Astrocyte of the hippocampus (primary cell): ENCODE measurements around the gene SGSH.
"Not testable (repeated sequence)": the region's sequence is repeated elsewhere in the genome, so short reads cannot be mapped to it uniquely, and the experiment has no call there.

Source experiments
- DNase-seq: peaks from one replicate; pipeline ENCODE4 v3.0.0; 2011; ENCODE audit warnings: low read depth, low spot score

The SGSH gene

DNA sequence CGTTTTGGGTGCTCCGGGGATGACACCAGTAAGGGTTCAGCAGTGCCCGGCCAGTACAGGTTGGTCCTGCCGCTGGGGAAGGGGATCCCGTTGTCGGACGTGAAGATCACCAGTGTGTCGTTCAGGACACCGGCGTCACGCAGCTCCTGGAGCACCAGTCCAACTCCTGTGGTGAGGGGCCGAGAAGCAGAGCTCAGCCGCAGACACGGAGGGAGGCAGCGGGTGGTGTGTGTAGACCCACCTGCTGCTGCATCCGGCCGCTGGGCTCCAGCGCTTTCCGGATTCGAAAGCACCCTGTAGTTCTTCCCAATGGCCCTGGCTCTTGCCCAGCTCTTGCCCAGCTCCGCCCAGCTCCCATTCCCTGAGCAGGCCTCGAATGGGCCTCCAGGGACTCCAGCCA, 8.0 kb downstream of the SGSH start:
- DNase-seq, result no peak

DNA sequence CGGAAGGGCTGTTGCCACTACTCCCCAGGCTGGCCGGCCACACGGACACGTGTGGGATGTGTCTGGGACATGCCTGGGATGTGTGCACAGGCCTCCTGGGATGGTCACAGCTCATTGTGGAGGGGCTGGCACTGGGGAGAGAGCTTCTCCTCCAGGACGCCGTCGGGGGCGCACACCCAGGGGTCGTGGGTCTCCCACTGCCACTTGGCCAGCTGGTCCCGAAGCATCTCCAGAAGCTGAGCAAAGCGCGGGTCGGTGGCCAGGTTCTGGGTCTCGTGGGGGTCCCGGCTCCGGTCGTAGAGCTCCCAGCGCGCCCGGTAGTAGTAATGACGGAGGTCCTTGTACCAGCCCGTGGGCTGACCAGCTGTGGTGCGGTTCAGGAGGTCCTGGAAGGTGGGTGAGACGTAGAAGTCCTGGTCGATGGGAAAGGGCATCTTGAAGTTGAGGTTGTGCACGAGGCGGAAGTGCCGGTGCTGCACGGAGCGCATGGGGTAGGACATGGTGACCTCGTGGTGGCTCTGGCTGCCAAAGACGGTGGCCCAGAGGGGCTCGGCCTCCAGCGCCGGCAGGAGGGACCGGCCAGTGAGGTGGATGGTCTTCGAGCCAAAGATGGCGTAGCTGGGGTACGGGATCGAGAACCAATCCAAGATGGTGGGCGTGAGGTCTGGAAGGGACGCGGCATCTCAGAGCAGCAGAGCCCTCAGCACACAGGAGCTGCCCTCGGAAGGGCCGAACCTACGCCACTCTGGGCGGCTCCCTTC, 9.6 kb downstream of the SGSH start:
- no peak for DNase-seq

DNA sequence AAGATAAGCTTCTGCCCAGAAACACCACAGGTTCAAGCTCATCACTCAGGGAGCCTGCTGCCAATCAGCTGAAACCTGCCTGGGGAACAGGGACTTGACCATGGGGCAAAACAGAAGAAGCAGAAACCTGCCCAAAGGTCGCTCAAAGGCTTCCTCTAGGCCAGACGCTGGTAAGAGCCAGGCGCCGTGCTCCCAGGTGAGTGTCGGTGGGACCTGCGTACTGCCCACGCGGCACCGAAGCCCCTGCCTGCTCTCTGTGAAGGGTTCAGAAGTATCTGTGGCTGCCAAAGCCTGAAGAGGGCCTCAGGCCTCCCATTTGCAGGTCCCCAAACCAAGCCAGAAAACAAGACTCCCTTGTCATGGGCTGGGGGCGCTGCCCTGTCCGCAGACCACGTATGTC, 10.4 kb downstream of the SGSH start:
- DNase-seq, result no peak

DNA sequence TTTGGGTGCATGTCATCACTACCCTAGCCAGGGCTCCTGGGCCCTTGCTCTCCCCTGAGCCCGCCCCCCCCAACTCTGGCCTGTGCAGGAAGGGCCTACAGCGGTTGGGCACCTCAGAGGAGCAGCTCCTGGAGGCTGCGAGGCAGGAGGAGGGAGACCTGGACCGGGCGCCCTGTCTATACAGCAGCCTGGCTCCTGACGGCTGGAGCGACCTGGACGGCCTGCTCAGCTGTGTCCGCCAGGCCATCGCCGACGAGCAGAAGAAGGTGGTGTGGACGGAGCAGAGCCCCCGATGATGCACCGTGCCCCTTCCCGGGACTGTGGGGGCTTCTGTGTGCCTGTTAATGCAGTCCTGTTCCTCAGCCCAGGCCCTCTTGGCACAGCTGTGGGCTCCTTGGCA, 12.1 kb downstream of the SGSH start:
- DNase-seq, result no peak

DNA sequence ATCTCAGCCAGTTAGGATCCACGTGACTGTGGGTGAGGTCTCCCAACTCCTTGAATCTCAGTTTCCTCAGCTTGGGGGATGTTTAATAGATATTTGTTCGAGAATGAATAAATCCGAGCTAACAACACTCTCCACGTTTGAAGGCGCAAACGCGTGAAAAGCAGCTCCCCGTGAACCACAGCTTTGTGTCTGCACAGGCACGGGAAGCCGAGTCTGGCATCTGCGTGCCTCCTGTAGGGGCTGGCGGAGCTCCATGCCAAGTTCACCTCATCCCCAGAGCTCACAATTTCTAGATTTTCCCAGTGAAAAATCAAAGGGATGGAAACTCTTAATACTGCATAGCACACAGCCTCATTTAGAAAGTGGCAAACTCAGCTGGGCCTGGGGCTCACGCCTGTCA, 14.3 kb downstream of the SGSH start:
- DNase-seq, result no peak

DNA sequence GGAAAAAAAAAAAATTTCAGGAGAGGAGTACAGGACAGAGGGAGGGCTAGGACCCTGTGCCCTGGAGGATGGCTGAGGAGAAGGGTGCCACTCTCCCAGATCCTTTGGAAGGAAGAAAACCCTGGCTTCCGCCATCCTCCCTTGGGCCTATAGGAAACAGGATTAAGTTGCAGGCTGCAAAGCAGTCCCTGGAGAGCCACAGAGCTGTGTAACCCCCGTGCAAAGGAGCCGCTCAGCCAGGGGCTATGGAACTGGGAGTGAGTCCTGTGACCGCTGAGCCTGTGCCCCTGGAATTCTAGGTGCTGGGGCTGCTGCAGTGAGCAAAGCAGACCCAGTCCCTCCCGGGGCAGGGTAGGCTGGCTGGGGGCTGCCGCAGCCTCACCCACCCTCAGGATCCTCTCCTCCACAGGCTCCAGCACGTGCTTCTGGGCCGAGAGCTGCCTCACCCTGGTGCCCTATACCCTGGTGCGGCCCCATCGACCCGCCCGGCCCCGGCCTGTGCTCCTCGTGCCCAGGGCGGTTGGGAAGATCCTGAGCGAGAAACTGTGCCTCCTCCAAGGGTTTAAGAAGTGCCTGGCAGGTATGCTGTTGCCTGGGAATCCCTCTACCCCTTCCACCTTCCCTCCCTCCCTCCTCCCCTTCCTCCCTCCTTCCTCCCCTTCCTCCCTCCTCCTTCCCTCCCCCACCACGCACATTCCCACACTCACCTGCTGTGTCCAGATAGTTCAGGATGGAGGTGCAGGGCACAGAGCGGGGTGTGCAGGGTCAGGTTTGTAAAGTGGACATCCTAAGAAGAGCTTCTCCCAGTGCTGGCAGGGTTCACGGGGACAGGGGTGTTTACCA, 15.3 kb downstream of the SGSH start:
- DNase-seq, result no peak

DNA sequence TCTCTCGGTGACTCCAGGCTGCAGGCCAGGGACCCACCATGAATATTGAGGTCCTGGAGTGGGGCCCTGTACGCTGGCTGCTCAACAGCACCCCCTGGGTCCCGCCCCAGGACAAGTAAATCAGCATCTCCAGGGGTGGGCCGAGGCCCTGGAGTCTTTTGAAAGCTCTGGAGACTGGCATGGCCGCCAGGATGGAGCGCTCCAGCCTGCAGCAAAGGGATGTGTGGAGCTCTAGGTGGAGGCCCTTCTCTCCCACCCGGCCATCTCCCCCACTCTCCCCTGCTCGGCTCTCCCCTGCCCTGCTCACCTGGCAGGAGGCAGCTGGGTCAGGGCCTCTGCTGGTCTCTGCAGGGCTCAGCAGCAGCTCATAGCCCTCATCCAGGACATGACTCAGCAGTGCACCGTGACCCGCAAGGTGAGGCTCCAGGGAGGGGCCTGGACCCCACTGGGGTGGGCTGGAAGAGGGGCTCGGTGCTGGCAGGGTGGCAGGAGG, 16.6 kb downstream of the SGSH start:
- DNase-seq, result no peak

DNA sequence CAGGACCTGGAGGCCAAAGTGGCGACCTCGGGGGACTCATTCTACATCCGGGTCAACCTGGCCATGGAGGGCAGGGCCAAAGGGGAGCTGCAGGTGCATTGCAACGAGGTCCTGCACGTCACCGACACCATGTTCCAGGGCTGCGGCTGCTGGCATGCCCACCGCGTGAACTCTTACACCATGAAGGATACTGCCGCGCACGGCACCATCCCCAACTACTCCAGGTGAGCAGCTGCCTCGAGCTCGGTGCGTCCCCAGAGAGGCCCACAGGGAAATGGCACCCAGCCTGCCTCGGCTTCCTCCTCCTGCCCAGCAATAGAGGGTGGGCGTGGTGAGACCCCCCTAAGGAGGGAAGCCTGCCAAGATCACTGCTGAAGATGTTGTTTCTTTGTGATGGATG, 17.9 kb downstream of the SGSH start:
- DNase-seq, result no peak

DNA sequence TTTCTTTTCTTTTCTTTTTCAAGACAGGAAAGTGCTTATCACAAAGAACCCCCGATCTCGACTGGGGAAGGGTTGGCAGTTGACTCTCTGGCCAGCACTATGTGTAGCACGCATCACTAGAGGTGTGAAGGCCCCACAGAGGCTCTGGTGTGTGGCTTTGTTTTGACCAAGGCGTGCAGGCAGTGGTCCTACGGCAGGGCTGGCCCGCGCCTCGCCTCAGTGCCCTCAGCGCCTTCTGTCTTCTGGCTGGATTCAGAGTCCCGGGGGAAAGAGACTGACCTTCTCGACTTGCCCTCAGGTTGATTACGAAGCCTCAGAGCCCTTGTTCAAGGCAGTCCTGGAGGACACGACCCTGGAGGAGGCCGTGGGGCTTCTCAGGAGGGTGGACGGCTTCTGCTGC, 18.7 kb downstream of the SGSH start:
- no peak for DNase-seq

DNA sequence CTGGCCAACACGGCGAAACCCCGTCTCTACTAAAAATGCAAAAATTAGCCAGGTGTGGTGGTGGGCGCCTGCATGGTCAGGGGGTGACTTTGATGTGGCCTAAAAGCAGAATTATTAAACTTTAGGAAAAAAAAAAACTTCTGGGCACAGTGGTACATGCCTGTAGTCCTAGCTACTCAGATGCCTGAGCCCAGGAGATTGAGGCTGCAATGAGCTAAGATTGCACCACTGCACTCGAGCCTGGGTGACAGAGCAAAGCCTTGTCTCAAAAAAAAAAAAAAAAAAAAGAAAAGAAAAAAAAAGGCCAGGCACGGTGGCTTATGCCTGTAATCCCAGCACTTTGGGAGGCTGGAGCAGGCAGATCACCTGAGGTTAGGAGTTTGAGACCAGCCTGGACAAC, 20.8 kb downstream of the SGSH start:
- not testable (repeated sequence) for DNase-seq

DNA sequence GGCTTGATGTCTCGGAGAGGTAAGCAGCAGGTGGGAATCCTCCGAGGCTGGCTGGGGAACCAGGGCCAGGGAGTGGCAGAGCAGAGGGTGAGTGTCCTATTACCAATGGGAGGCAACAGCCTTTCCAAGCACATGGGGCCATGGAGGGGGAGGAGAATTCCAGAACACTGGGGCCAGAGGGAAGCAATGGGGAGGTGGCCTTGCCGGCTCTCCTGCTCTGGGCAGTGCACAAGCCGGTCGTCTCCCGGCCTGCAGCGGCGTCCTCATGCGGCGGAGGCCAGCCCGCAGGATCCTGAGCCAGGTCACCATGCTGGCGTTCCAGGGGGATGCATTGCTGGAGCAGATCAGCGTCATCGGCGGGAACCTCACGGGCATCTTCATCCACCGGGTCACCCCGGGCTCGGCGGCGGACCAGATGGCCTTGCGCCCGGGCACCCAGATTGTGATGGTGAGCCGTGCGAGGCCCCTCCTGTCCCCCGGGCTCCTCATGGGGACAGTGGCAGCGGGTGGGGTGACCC, 21.9 kb downstream of the SGSH start:
- DNase-seq, result no peak

DNA sequence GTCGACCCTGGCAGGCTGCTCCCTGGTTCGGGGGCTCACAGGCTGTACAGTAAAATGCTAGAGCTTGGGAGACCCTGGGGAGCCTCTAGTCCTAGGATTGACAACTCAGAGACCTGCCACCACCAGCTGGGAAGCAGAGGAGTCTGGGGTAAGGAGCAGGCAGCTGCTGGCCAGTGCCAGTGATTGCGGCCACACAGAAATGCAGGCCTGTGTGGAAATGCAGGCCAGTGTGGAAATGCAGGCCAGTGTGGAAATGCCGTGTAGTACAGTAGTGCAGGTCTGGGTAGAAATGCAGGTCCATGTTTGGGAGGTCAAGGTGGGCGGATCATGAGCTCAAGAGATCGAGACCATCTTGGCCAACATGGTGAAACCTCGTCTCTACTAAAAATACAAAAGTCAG, 23.5 kb downstream of the SGSH start:
- DNase-seq, result no peak

DNA sequence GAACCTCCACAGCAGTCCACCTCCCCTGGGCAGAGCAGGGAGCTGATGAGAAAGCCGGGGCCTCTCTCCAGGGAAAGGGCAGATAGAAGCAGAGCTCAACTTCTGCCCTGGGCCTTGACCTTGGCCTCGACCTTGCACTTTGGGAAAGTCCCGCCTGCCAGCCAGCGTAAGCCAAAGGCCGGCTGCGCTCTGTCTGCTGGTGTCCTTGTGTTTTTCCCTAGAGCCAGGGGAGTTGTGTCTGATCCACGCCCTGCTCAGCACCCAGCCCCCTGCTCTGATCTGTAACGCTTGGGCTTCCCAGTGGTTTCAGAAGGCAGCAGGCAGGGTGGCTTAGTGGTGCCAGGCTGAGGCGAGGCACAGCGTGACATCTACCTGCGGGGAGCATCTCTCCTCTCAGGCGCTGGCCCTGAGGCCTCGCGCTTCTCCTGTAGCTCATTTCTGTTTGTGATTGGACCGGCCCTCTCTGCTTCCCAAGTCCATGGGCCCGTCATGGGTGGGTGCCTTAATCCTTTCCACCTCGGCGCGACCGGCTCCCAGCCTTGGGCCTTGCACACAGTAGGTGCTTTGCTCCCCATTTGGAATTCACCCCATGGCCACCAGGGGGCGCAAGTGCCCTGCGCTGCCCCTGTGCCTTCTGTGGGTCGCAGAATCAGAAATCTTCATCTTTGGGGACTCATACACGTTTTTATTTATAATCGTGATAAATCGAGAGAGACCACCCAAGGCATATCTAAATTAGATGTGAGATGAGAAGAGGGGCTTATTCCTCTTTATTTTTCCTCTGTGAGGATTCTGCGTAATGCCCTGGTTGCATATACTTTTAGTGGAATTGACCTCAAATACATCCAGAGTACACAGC, 24.2 kb downstream of the SGSH start:
- DNase-seq, result peak; percentile 35

DNA sequence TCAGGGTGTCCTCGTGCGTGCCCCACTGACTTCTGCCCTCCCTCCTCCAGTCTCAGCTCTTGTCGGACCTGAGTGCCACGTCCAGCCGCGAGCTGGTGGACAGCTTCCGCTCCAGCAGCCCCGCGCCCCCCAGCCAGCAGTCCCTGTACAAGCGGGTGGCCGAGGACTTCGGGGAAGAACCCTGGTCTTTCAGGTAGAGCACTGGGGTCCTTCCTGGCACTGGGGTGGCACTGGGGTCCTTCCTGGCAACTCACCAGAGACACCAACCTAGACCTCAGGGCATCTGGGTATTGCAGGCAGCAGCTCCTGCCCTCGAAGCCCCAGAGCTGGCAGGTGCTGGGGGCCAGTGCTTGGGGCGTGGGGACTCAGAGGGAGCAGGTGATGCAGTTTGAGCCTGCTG, 25.0 kb downstream of the SGSH start:
- DNase-seq, result no peak

DNA sequence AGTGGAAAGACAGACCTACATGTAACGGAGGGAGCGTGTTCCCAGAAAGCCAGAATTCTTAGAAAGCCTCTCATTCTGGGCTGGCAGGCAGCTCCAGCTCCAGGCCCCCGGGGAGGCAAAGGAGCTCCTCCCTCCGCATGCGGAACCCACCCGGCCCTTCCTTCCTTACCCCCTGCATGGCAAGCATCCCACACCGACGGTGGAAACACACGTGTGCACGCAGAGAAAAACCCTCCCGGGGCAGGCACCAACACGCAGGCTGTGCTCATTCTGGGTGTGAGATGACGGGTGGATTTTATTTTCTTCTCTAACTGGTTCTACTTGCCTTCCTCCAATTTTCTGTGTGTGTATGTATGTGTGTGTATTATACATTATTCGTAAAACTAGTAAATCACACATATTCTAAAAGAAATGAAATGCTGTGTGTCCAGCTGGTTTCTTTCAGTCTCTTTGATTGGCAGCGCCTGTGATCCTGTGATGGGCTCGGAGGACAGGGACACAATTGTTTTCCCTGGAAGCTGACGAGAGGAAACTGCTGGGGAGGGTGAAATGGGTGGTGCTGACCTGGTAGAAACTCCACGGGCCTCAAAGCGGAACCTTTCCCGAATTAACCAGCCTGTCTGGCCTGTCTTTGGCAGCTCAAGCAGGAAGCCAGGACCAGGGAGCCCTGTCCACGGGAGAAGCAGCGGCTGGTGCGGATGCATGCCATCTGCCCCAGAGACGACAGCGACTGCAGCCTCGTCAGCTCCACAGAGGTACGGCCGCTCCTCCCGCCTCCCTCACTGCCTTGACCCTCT, 28.1 kb downstream of the SGSH start:
- DNase-seq, result no peak

DNA sequence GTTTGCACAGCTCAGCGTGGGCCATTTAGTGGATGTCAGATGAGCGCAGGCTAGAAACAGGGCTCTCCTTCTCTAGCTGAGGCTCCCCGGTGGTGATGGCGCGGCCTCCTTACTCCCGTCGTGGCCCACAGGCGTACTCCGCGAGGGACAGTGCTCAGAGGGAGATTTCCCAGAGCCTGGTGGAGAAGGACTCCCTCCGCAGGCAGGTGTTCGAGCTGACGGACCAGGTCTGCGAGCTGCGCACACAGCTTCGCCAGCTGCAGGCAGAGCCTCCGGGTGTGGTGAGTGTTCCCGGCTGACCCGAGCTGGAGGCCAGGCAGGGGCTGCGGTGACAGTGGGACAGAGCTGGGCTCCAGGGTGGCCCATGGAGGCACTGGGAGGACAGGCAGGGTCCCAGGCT, 28.9 kb downstream of the SGSH start:
- DNase-seq, result no peak

DNA sequence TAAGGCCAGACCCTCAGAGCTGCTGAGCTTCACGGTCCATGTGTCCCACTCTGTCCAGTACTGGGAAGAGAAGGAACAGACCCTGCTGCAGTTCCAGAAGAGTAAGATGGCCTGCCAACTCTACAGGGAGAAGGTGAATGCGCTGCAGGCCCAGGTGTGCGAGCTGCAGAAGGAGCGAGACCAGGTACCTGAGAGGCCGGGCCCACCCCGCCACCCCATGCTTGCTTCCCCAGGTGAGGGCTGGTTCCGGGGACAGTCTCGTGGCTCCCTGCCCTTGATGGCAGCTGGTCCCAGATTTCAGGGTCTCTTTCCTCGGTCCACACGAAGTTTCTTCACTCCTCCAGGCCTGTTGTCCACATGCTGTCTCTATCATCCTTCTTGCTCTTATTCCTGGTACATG, 29.4 kb downstream of the SGSH start:
- DNase-seq, result no peak

DNA sequence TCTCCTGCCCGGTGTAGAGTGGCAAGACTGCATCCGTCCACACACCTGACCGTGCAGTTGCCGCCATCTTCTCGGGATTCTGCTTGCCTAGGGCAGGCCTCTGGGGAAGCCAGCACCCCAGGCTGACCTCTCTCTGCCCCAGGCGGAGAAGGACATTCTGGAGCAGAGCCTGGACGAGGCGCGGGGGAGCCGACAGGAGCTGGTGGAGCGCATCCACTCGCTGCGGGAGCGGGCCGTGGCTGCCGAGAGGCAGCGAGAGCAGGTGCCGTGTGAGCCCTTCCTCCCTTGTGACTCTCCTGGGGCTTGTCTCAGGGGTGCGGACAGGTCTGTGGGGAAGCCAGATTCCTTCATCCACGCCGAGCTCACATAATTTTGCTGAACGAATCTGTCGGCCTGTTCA, 30.5 kb downstream of the SGSH start:
- DNase-seq, result no peak

DNA sequence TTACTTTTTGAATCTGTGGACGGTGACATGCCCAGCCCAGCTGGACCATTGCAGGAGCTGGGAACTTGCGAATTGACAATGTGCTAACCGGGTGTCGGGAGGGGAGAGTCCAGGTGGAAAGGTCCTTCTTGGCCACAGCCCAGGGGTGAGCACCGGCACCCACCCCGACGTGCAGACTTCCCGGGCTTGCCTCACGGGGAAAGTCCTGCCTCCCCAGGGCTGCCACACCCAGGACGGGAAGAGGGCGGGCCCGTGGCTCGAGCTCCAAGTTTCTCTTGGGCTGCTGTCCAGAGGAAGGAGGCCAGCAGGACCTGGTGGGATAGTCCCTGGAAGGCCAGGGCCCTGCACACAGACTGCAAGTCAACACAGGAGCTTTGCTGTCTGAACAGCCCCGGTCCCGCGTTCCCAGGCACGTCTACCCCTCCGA, 32.6 kb downstream of the SGSH start:
- peak; percentile 13 for DNase-seq

DNA sequence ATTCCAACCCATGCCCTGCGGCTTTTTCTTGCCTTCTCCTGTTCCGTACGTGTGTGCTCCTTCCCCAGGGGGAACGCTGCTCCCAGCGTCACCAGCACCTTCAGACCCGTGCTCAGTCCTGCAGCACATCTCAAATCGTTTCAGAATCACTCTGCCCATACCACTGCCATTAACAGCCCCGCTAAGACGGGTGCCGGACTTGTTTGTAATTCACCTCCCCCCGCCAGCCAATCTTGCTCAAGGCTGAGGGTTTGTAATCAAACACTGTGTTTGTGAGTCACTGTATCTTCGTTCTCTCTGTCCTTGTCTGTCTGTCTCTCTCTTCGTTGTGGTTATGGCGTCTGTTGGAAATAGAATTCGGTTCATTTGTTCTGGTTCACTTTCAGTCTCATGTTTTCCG, 33.0 kb downstream of the SGSH start:
- no peak for DNase-seq

DNA sequence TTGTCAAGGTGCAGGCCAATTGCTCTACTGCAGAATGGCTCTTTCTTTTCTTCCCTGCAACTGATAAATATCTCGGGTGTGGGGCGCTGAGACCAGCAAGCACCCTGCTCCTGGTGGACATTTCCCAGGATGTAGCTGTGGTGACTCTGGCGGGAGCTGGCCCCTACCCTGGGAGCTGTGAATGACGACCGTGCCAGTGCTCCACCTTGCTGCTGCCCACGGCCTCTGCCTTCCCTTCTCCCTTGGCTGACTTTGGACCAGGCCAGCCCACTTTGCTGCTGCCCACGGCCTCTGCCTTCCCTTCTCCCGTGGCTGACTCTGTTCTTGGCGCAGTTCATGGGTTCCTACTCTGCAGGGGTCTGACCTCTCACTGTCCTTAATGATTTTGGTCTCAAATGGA, 34.2 kb downstream of the SGSH start:
- DNase-seq, result no peak
